Neutrophil (primary cell): ENCODE results near the gene LIPE.

ENCODE experiments used
- H3K27ac ChIP-seq: fragments of 200-600 bp; sonication (generic); 2 replicates; pipeline ENCODE4 v1.5.1; 2016; ENCODE audit warnings: mild to moderate bottlenecking, moderate library complexity
- H3K27me3 ChIP-seq: fragments of 200-600 bp; sonication (generic); 2 replicates; pipeline ENCODE4 v1.6.0; 2016; ENCODE audit warnings: mild to moderate bottlenecking
- H3K36me3 ChIP-seq: fragments of 200-600 bp; sonication (generic); 2 replicates; pipeline ENCODE4 v1.5.1; 2017
- H3K4me1 ChIP-seq, 2 experiments: fragments of 200-600 bp in 1 of 2; sonication (generic) in 1 of 2; 1 replicate in 1 of 2; 2 replicates in 1 of 2; pipeline versions ENCODE4 v1.5.1 to v1.6.1; 2013 to 2016; ENCODE audit warnings: low read depth in 1 of 2, low read length in 1 of 2, mild to moderate bottlenecking in 1 of 2, moderate library complexity in 1 of 2; ENCODE audit not compliant: control insufficient read depth in 1 of 2, insufficient read depth in 1 of 2
- H3K4me3 ChIP-seq, 2 experiments: fragments of 200-600 bp in 1 of 2; sonication (generic) in 1 of 2; 1 replicate in 1 of 2; 2 replicates in 1 of 2; pipeline ENCODE4 v1.5.1; 2013 to 2016; ENCODE audit warnings: low read depth in 1 of 2, low read length in 1 of 2, mild to moderate bottlenecking in 1 of 2, moderate library complexity in 1 of 2
- H3K9me3 ChIP-seq: fragments of 200-600 bp; sonication (generic); 2 replicates; pipeline ENCODE4 v1.5.1; 2016
- CTCF ChIP-seq: fragments of 200-600 bp; sonication (generic); IDR thresholded peaks from 2 replicates; pipeline ENCODE4 v1.5.1; 2016; ENCODE audit warnings: antibody characterized with exemption

The LIPE gene

GRCh38 chr19:42471554-42472249 lies 44.5 kb upstream of the LIPE start:
- Histone ChIP-seq H3K36me3 (no peaks in the 10 kb centered on the region), H3K4me3 (no peak overlapping the region), H3K4me1 (peaks cover 29 to 35% of the 10 kb centered on the region in 2 experiments), H3K27me3 (no peaks in the 10 kb centered on the region), H3K9me3 (no peaks in the 10 kb centered on the region), H3K27ac (no peak overlapping the region)
- TF ChIP-seq CTCF = no peak

- Histone ChIP-seq H3K9me3 (no peaks in the 10 kb centered on the region), H3K27me3 (no peaks in the 10 kb centered on the region), H3K4me1 (peaks cover 35 to 39% of the 10 kb centered on the region in 2 experiments), H3K4me3 (no peak overlapping the region), H3K36me3 (no peaks in the 10 kb centered on the region), H3K27ac (peak overlapping the region; percentile 31)
- TF ChIP-seq CTCF = no peak
These were observed 42.4 kb upstream of the LIPE start for GRCh38 chr19:42469311-42470235.

GRCh38 chr19:42468273-42468796 lies 41.1 kb upstream of the LIPE start:
- TF ChIP-seq CTCF = no peak
- H3K9me3 ChIP-seq = no peaks in the 10 kb centered on the region
- no peaks in the 10 kb centered on the region for H3K27me3 ChIP-seq
- H3K4me1 ChIP-seq = peaks cover 35 to 38% of the 10 kb centered on the region in 2 experiments
- H3K4me3 ChIP-seq = no peak overlapping the region
- no peak overlapping the region for H3K27ac ChIP-seq
- H3K36me3 ChIP-seq = no peaks in the 10 kb centered on the region

- Histone ChIP-seq H3K4me3 (no peak overlapping the region), H3K4me1 (peaks cover 38 to 40% of the 10 kb centered on the region in 2 experiments), H3K36me3 (no peaks in the 10 kb centered on the region), H3K27me3 (no peaks in the 10 kb centered on the region), H3K27ac (peak overlapping the region; percentile 69), H3K9me3 (no peaks in the 10 kb centered on the region)
- no peak for TF ChIP-seq CTCF
These were observed 40.1 kb upstream of the LIPE start for GRCh38 chr19:42467183-42467760.

GRCh38 chr19:42466521-42467182 lies 39.5 kb upstream of the LIPE start:
- TF ChIP-seq CTCF = no peak
- Histone ChIP-seq H3K36me3 (no peaks in the 10 kb centered on the region), H3K27ac (peak overlapping the region; percentile 69), H3K4me1 (peaks cover 38 to 45% of the 10 kb centered on the region in 2 experiments), H3K9me3 (no peaks in the 10 kb centered on the region), H3K4me3 (no peak overlapping the region), H3K27me3 (no peaks in the 10 kb centered on the region)
